Activated CD4-positive, alpha-beta T cell treated with anti-CD3 and anti-CD28 coated beads, Interleukin-2, amount 50 U/mL, for 48 hours (primary cell): ENCODE results near the gene MOK.
A peak's percentile ranks its signal among the peaks of the same experiment; 100 is the strongest.

ENCODE experiments used
- DNase-seq, 2 experiments: peaks; one replicate each; pipeline ENCODE4 v3.0.0-alpha.2; 2020

Gene MOK

GRCh38 chr14:102201776-102202175 lies 103.2 kb downstream of the MOK start:
- no peak for DNase-seq

DNA sequence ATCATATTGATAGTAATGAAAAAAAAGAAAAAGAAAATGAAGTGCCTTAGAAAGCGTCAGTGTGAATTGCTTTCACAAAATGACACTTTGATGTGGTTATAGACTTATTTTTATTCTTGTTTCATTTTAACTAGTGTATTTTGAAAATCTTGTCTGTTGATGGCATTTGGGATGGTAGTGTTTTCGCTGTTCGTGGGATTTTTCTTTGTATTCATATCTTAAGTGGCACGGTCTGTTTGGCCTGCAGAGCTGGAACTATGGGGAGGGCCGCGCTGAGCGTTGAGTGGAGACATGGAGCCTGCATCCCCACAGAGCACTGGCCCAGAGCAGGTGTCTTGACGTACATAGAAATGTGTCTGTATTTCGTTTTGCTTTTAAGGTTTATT lies 103.6 kb downstream of the MOK start:
- peak; percentile 18 to 42 for DNase-seq

- DNase-seq: no peak
Measured at GRCh38 chr14:102200690-102201352, 104.1 kb downstream of the MOK start.

DNA sequence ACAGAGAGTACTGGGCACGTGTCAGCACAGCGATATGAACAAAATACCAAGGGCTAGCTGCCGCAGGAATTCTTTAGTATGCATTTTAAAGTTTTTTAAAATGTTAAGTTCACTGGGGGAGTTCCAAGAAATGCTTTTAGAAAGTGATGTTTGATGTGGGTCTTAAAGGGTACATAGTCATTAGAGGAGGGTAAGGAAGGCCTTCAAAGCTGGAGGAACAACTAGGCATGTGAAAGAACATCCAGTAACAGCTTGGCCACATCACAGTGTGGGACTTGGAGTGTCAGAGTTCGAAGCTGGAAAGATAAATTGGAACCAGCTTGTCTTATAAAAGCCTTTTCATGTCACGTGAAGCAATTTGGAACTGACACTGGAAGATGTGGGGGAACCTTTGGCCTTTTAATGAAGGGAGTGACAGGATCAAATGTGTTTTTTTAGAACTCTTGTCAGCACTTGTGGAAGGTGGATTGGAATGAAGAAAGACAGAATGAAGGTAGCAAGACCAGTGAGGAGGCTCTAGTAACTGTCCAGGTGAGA lies 107.6 kb downstream of the MOK start:
- no peak for DNase-seq

- DNase-seq: no peak
Measured at GRCh38 chr14:102196902-102197230, 108.1 kb downstream of the MOK start.

- no peak for DNase-seq
Measured at GRCh38 chr14:102196039-102196901, 108.7 kb downstream of the MOK start.

DNA sequence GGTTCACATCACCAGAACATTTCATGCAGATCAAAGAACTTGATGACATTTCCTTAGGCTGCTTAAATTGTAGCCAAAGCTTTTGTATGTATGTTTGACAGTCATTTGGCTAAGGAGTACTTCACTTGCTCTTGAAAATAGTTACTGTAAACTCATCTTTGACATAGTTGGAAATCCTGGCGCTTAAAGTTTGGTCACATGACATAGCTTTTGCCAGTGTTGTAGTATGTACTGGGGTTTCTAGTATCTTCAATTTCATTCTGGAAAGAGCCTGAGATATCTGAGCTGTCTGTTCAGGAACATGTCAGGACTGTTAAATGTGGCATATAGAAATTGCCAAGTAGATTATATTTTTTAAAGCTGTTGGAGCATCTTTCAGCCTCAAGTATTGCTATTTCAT lies 109.5 kb downstream of the MOK start:
- no peak for DNase-seq

DNA sequence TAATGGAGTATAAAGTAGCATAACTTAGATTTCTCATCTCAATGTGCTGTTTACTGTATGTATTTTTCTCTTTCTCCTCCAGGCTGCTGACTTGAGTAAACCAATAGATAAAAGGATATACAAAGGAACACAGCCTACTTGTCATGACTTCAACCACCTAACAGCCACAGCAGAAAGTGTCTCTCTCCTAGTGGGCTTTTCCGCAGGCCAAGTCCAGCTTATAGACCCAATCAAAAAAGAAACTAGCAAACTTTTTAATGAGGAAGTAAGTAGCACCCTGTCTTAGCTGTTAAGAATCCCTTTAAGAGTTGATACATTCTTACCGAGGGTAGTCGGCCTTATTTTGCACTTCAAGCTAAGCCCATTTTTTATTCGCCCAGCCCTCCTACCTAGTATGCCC lies 110.1 kb downstream of the MOK start:
- DNase-seq: no peak

- no peak for DNase-seq
Measured at GRCh38 chr14:102192840-102193502, 112.0 kb downstream of the MOK start.

GRCh38 chr14:102189874-102190273 lies 115.1 kb downstream of the MOK start:
- no peak for DNase-seq

- DNase-seq: no peak
Measured at GRCh38 chr14:102188187-102188586, 116.8 kb downstream of the MOK start.

GRCh38 chr14:102187568-102188001 lies 117.4 kb downstream of the MOK start:
- DNase-seq: no peak

- no peak for DNase-seq
Measured at GRCh38 chr14:102187044-102187443, 117.9 kb downstream of the MOK start.

DNA sequence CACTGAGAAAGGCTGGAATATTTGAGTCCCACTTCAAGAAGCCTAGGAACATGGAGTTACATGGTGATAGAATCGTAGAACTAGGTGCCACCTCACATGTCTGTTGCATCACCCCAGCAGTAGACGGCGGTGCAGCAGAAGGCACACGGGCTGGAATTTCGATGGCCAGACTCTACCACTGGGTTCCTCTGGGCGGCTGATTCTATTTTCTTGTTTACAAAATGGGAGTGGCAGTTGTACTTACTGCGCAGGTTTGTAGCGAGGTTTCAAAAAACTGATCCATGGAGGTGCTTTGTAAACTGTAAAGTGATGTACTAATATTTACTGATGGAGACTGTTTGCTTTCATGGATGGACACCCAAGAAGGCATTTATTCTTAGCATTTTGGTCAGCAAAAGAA lies 119.6 kb downstream of the MOK start:
- DNase-seq: no peak

- peak; percentile 30 to 41 for DNase-seq
Measured at GRCh38 chr14:102184316-102185035, 120.5 kb downstream of the MOK start.

GRCh38 chr14:102183886-102184285 lies 121.1 kb downstream of the MOK start:
- no peak for DNase-seq

DNA sequence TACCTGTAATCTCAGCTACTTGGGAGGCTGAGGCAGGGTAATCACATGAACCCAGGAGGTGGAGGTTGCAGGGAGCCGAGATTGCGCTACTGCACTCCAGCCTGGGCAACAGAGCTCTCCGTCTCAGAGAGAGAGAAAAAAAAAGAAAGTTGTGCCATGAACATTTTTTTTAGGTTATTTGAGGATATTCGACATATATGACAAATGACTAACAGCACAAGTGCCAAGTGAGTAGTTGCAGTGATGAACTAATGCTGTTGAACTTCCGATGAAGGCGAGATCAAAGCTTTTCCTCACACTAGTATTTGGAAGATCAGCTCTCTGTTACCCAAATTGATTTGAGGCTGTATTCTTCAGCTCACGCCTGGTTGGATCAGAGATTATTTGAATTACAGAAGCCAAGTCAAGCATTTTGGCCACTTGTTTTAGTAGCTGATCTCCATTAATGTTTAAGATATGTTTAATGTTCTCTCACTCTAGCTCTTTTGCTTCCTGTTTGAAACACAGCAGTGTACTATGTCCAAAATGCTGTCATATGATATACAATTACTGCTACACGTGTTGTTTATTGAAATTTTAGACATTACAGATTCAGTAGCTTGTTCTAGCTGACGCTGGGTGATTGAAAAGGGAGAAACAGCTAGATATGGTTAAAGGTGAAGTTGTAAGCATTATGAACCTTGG lies 121.9 kb downstream of the MOK start:
- DNase-seq: no peak

- DNase-seq: no peak
Measured at GRCh38 chr14:102182190-102182589, 122.8 kb downstream of the MOK start.

DNA sequence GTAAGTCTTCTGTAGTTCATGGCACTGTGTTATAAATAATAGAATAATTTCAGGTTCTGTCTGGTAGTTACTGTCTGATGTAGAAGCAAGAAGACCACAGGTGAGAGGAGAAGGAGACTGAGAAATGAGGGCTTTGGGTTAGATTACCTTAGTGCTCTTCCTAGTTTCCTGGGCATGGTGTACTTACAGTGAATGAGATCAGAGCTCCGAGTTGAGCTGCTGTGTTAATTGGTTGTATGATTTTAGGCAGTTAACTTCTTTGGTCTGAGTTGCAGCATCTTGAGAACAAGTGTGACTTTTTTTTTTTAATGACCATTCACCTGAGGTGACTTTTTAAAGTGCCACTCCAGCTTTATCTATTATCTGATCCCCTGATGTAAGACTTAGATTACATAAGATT lies 123.8 kb downstream of the MOK start:
- DNase-seq: no peak

GRCh38 chr14:102180248-102180998 lies 124.5 kb downstream of the MOK start:
- DNase-seq: no peak
